Choroid plexus epithelial cell (primary cell): ENCODE results near the gene COL15A1.

Experiments
- DNase-seq: peaks from one replicate; pipeline ENCODE4 v3.0.0-alpha.2; 2010; ENCODE audit warnings: low read depth
- H3K4me3 ChIP-seq: 2 replicates; pipeline ENCODE4 v1.5.1; 2011; ENCODE audit warnings: low read depth, mild to moderate bottlenecking, control low read depth, low read length, moderate library complexity
- CTCF ChIP-seq: conservative IDR thresholded peaks from 2 replicates; pipeline ENCODE4 v1.5.1; 2011; ENCODE audit warnings: low read depth, mild to moderate bottlenecking, control low read depth, inconsistent platforms, low read length, moderate library complexity

Gene COL15A1

GRCh38 chr9:98942906-98943681 is 613 bp upstream of the COL15A1 start:
- TF ChIP-seq CTCF = no peak
- no peak for DNase-seq
- no peak overlapping the region for H3K4me3 ChIP-seq

GRCh38 chr9:98944057-98944733 is 488 bp downstream of the COL15A1 start:
- peak overlapping the region; percentile 32 for H3K4me3 ChIP-seq
- TF ChIP-seq CTCF = no peak

GRCh38 chr9:98944734-98945074 is 997 bp downstream of the COL15A1 start:
- H3K4me3 ChIP-seq = no peak overlapping the region
- TF ChIP-seq CTCF = no peak
- no peak for DNase-seq

More at GRCh38 chr9:98944057-98944733, 488 bp downstream of the COL15A1 start:
- DNase-seq = no peak

- DNase-seq = no peak
- TF ChIP-seq CTCF = no peak
- no peak overlapping the region for H3K4me3 ChIP-seq
Observed at GRCh38 chr9:98949565-98949964, 5.9 kb downstream of the COL15A1 start.

- DNase-seq = no peak
- no peak for TF ChIP-seq CTCF
- no peak overlapping the region for H3K4me3 ChIP-seq
Observed at GRCh38 chr9:98950262-98950661, 6.6 kb downstream of the COL15A1 start.

GRCh38 chr9:98951967-98952366 is 8.3 kb downstream of the COL15A1 start:
- H3K4me3 ChIP-seq = no peak overlapping the region
- no peak for TF ChIP-seq CTCF
- DNase-seq = no peak
